Measurements from ENCODE around the gene SH3BP4.

Gene SH3BP4

GRCh38 chr2:234960175-234961088, 8.6 kb downstream of the SH3BP4 start:
- Histone ChIP-seq H3K4me2 (ENCODE audit: low read depth, low read length, poor library complexity, severe bottlenecking) (no peak overlapping the region), H3K27me3 (ENCODE audit: low read length) (no peaks in the 10 kb centered on the region), H3K9me2 (replicated peaks; ENCODE audit: insufficient read depth, low read length) (no peaks in the 10 kb centered on the region), H3K9me3 (ENCODE audit: insufficient read depth, low read length) (no peaks in the 10 kb centered on the region), H3F3A (ENCODE audit: insufficient read depth) (no peaks in the 10 kb centered on the region), H3K27ac (ENCODE audit: low read depth, low read length) (no peak overlapping the region), H2AFZ (ENCODE audit: low read depth, low read length, severe bottlenecking) (no peak overlapping the region), H3K79me2 (ENCODE audit: insufficient read depth, low read length) (no peaks in the 10 kb centered on the region), H3K4me3 (ENCODE audit: insufficient read depth, low read length, poor library complexity, severe bottlenecking) (no peak overlapping the region), H4K20me1 (ENCODE audit: low read depth, low read length) (no peaks in the 10 kb centered on the region), H3K36me3 (ENCODE audit: low read length) (no peaks in the 10 kb centered on the region), H3K9ac (ENCODE audit: low read length) (no peak overlapping the region)
- TF ChIP-seq CTCF (IDR thresholded peaks at IDR 0.05; ENCODE audit: insufficient read depth, low read length, poor library complexity, severe bottlenecking) (no peak), EZH2phosphoT487 (conservative IDR thresholded peaks at IDR 0.05; ENCODE audit: low read length) (no peak)

DNA sequence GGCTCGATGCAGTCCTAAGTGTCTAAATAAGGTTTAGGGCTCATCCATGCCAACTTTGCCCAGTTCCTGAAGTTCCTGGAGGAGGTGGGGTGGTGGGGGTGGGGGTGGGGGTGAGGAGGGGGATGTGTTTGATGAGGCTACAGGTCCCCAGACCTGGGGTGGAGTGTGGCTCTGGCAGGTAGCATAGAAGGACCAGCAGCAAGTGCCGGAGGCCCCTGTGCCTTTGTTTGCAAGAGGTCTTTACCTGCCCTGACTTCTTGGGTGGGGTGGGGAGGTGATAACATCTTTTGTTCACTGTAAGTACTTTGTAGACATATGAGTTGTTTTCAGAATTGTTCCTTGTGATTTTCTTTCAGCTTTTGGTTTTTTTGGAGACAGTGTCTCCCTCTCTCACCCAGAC, 10.0 kb downstream of the SH3BP4 start:
- Histone ChIP-seq H3K9me3 (ENCODE audit: insufficient read depth, low read length) (no peaks in the 10 kb centered on the region), H4K20me1 (ENCODE audit: low read depth, low read length) (no peaks in the 10 kb centered on the region), H3K4me3 (ENCODE audit: insufficient read depth, low read length, poor library complexity, severe bottlenecking) (no peak overlapping the region), H3K27me3 (ENCODE audit: low read length) (no peaks in the 10 kb centered on the region), H3K36me3 (ENCODE audit: low read length) (no peaks in the 10 kb centered on the region), H3K27ac (ENCODE audit: low read depth, low read length) (no peak overlapping the region), H3K9ac (ENCODE audit: low read length) (no peak overlapping the region), H3K79me2 (ENCODE audit: insufficient read depth, low read length) (no peaks in the 10 kb centered on the region), H3K4me2 (ENCODE audit: low read depth, low read length, poor library complexity, severe bottlenecking) (no peak overlapping the region), H3F3A (ENCODE audit: insufficient read depth) (no peaks in the 10 kb centered on the region), H3K9me2 (replicated peaks; ENCODE audit: insufficient read depth, low read length) (no peaks in the 10 kb centered on the region), H2AFZ (ENCODE audit: low read depth, low read length, severe bottlenecking) (no peak overlapping the region)
- TF ChIP-seq CTCF (IDR thresholded peaks at IDR 0.05; ENCODE audit: insufficient read depth, low read length, poor library complexity, severe bottlenecking) = no peak
- TF ChIP-seq EZH2phosphoT487 (conservative IDR thresholded peaks at IDR 0.05; ENCODE audit: low read length) = no peak

DNA sequence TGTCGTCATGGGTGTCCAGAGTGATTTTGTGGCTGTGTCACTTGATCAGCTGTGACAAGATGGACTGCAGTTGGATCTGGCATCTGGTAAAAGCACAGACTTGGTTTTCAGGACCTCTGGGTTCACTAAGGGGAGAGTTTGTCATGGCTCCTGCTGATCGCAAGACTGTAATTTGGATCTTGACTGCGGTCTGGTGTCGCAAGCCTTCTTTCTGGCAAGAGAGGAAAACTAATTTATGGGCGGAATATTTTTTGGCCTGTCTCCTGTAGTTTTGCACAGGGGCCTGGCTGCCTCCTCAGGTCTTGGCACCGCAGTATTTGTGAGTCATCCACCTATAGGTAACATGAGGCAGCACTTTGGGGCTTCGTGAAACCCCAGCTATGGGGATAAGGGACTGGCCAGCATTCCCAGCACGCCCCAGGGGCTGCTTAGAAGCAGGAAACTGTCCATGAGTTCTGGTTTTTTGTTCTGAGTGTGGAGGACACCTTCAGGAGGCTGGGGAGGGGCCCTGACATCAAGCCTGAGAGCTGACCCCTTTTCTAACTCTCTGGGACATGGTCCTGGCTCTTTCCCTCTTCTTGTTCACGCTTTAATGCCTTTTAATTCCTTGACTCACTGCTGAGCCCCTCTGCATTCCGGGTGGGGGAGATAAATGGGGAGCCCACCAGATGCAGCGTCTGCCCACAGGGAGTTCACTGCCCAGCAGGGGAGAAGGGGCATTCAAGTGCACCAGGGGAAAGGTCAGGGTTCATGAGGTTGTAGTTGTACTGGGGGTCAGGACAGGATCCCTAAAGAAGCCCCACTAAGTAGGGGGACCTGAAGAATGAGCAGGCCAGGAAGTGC, 12.2 kb downstream of the SH3BP4 start:
- TF ChIP-seq EZH2phosphoT487 (conservative IDR thresholded peaks at IDR 0.05; ENCODE audit: low read length) (no peak), CTCF (IDR thresholded peaks at IDR 0.05; ENCODE audit: insufficient read depth, low read length, poor library complexity, severe bottlenecking) (no peak)
- no peak overlapping the region for H3K9ac ChIP-seq (ENCODE audit: low read length)
- H3K9me3 ChIP-seq (ENCODE audit: insufficient read depth, low read length) = no peaks in the 10 kb centered on the region
- no peak overlapping the region for H3K4me3 ChIP-seq (ENCODE audit: insufficient read depth, low read length, poor library complexity, severe bottlenecking)
- no peaks in the 10 kb centered on the region for H3F3A ChIP-seq (ENCODE audit: insufficient read depth)
- no peaks in the 10 kb centered on the region for H3K79me2 ChIP-seq (ENCODE audit: insufficient read depth, low read length)
- no peak overlapping the region for H3K4me2 ChIP-seq (ENCODE audit: low read depth, low read length, poor library complexity, severe bottlenecking)
- H3K27me3 ChIP-seq (ENCODE audit: low read length) = no peaks in the 10 kb centered on the region
- H2AFZ ChIP-seq (ENCODE audit: low read depth, low read length, severe bottlenecking) = no peak overlapping the region
- no peaks in the 10 kb centered on the region for H3K9me2 ChIP-seq (replicated peaks; ENCODE audit: insufficient read depth, low read length)
- H3K36me3 ChIP-seq (ENCODE audit: low read length) = no peaks in the 10 kb centered on the region
- no peaks in the 10 kb centered on the region for H4K20me1 ChIP-seq (ENCODE audit: low read depth, low read length)
- no peak overlapping the region for H3K27ac ChIP-seq (ENCODE audit: low read depth, low read length)

Data from SU-DHL-6 (cell line).